Glomerular visceral epithelial cell (primary cell): ENCODE data around the gene INPP4B.
"Not testable (repeated sequence)": the region's sequence is repeated elsewhere in the genome, so short reads cannot be mapped to it uniquely, and the experiment has no call there.

Experiments
- DNase-seq: peaks from one replicate; pipeline ENCODE4 v3.0.0-alpha.2; 2016; ENCODE audit errors: extremely low spot score

The INPP4B gene

DNA sequence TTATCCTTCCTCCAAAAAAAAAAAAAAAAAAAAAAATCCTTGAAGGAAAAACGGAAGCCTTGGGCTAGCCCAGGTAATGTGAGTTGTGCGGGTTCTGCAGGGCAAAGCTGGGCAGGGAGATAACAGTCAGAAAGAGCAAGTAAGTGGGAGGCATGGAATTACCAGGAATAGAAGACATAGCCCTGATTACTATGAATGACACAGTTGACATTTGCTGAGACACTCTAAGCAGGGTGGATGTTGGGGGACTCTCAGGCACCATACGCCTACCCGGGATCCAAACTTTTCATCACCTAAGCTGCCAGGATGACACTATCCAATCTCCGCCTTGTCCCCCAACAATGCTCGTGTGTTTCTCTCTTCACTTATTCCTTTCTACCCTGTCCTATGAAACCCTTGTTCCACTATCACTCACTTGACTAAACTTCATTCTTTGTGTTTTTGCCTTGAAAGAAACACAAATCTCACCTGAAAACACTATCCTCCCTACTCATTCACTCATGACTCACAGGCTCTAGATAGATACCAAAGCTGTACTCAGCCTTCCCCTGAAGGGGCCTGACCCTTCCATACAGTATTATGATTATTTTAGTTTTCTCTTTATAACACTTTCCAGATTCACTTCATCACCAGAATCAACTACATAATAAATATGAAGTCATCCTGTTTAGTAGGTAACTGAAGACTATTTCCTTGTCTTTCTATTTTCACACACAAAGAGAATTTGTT lies 158.4 kb downstream of the INPP4B start:
- DNase-seq = no peak

DNA sequence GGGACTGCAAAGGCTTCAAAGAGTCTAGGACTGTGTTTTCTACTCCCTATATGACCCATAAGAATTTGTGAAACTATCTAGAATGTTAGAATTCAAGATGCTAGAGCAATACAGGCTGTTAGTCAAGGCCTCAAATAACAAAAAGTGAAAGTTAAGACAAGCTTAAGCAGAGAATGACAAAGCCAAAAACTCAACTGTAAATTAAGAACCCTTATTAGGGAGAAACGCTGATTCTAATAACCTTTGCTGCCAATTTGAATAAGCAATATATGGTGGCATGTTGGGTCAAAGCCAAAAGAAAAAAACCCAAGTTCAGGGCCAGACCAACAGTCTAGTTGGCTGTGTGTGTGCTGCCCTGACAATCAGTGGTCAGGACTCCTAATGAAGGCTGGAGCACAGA lies 160.0 kb downstream of the INPP4B start:
- DNase-seq = no peak

DNA sequence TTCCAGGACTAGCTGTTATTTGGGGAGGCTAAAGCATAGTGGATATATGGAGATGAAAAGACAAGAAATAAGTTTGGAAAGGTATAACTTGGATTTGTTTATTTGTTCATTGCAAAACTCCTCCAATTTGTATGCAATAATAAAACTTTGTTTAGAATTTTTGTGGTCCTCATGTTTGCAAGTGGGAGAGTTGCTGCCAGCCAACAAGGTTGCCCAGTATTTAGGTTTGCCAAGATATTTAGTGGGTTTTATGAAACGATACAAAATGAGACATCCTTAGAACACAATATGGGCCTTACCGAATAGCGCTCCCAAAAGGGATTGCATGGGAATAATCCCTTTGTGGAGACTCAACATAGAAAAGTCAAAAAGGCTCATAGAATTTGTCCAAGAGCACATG lies 162.1 kb downstream of the INPP4B start:
- no peak for DNase-seq

DNA sequence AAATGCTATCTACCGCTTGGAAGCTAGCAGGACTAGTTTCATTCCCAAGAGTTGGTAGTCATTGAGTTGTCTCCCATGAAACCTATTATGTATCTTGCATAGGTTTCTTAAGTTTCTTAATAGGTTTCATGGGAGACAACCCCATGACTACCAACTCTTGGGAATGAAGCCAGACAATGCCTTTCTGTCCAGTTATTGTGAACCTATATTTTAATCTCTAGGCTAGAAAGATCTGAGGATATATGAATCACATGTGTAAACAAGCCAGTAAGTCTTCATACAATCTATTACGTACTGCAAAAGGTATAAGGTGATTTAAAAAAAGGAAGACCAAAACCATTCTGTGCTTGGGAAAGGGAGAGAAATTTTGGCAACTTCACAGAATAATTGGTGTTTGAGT lies 162.6 kb downstream of the INPP4B start:
- no peak for DNase-seq

DNA sequence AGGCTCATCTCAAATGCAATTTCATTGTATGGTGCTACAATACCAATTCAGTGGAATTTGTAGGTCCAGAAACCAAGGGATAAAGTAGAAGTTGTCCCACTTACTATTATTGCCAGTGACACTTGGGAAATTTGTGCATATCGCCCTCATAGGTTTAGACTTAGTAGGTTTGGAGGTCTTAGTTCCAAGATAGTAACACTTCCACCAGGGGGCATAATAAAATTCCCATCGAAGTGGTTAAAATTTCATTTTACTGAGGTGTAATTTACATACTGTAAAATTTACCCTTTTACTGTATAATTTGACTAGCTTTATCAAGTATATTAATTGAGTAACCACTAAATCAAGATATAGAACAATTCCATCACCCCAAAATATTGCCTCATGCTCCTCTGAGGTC lies 174.6 kb downstream of the INPP4B start:
- DNase-seq = no peak

DNA sequence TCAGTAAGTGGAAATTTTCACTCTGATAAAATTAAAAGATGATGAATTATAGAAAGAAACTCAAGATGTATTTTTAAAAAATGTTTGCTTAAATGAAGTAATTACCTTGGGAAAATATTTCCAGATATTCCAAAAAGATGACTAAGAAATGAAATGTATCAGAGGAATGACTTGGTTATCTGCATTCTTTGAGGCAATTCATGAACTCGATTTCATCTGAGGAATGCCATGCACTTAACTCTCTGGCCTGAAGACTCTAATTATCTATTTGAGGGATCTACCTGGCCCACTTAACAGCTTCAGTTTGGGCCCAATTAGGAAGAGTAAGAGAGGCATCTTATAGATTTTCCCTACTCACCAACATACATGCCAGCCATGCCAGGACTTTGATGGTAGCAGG lies 182.3 kb downstream of the INPP4B start:
- no peak for DNase-seq

DNA sequence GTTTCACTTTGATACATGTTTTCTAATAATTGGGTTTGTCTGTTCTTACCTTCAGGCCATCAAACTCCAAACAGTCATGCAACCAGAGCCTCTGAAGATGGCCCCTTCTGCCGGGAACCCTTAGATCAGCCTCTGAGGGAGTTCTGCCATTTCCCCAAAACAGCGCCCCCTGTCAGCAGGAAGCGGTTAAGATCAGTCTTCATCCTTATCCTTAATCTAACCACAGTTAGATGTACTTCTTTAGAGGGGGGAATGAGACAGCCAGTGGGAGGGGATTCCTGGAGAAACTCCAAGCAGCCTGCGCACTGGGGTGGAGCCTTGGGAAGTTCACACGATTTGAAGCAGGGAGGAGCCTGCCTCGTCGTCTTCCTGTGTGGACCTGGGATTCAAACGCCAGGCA lies 185.4 kb downstream of the INPP4B start:
- DNase-seq = no peak

DNA sequence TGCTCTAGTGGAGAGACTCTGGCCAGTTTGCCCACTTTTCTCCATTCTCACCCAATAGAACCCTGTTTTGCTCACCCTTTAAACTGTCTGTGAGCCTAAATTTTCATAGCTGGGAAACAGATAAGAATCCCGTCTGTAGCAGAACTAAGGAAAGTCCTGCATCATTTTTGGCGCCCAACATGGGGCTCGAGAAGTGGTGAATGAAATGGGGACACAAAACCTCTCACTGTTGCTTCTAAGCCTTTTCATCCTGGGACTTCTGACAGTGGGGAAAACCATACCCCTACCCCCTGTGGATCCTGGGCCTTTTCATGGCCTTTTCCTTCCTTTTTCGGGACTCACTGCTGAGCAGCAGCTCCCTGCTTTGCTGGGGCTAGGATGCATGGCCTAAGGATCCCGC lies 189.9 kb downstream of the INPP4B start:
- no peak for DNase-seq

DNA sequence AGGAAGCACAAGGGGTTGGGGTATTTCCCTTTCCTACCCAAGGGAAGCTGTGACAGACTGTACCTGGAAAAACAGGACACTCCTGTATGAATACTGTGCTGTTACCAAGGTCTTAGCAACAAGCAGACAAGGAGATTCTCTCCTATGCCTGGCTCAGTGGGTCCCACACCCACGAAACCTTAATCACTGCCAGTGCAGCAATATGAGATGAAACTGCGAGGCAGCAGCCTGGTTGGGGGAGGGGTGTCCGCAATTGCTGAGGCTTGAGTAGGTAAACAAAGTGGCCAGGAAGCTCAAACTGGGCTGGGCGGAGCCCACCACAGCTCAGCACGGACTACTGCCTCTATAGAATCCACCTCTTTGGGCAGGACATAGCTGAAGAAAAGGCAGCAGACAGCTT lies 197.7 kb downstream of the INPP4B start:
- DNase-seq = no peak

DNA sequence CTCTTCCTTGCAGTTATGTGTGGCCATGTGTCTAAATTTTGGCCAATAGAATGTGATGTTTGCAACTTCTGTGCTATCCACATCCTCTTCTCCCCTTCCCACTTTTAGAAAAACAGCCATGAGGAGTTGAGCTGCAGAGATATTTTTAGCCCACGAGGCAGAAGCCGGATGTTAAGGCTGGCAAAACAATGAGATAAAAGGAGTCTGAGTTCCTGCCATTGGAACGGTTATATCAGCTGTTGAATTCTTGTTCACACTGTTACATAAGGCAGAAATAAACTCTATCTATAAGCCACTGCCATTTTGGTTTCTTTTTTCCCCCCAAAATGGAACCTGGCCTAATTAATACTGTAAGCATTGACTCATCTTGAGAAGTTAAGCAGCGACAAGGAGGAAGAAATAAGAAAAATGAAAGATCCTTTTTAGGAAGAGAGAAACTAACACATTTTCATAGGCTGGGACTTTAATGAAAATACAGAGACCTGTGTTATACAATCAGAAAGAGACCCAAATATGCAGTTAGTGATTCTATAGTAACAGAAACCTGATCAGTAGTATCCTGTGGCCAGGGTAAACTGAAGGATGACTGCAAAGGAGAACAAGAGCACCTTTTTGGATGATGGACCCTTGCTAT lies 200.5 kb downstream of the INPP4B start:
- no peak for DNase-seq

DNA sequence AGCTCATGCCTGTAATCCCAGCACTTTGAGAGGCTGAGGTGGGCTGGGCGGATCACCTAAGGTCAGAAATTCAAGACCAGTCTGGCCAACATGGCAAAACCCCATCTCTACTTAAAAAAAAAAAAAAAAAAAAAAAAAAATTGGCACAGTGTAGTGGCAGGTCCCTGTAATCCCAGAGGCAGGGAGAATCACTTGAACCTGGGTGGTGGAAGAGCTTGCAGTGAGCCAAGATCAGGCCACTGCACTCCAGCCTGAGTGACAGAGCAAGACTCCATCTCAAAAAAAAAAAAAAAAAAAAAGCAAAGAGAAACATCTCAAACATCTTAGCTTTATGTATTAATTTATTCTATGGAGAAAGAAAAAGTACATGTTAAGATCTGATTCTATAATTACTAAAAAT lies 201.5 kb downstream of the INPP4B start:
- not testable (repeated sequence) for DNase-seq

DNA sequence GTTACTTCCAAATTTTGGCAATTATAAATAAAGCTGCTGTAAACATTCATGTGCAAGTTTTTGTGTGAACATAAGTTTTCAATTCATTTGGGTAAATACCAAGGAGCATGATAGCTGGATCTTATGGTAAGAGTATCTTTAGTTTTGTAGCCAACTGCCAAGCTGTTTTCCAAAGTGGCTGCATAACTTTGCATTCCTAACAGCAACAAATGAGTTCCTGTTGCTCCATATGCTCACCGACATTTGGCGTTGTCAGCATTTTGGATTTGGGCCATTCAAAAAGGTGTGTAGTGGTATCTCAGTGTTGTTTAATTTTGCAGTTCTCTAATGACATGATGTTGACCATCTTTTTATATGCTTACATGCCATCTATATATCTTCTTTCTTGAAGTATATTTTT lies 208.5 kb downstream of the INPP4B start:
- no peak for DNase-seq

DNA sequence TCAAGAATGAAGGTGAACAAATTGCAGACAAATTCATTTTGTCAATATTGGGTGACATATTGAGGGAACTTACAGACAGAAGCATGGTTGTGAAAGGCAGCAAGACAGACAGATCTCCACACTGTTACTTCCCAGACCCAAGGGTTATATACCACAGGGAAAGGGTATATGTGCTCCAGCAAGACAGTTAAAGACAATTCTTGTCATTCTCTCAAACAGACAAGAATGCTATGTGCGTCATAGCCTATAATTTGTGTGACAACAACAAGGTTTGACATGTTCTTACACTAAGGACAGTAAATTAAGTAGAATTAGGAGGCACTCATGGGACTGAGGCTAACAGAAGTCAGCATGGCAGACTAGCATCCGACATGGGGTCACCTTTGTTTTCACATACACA lies 214.3 kb downstream of the INPP4B start:
- no peak for DNase-seq

DNA sequence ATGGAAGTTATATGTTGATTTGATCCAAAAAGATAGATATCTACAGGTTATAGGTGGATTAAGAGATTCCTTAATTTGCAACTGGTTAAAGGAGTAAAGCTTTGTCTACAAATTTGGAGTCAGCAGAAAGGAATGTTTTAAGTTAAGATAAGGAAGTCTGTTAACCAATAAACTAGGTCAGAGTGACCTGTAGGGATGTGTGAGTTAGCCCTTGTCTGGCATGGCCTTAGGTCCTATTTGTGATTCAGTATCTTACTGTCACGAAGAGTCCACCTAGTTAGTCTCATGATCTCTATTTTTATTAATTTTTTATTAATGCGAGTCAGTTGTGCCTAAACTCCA lies 230.8 kb downstream of the INPP4B start:
- DNase-seq = peak; percentile 40

DNA sequence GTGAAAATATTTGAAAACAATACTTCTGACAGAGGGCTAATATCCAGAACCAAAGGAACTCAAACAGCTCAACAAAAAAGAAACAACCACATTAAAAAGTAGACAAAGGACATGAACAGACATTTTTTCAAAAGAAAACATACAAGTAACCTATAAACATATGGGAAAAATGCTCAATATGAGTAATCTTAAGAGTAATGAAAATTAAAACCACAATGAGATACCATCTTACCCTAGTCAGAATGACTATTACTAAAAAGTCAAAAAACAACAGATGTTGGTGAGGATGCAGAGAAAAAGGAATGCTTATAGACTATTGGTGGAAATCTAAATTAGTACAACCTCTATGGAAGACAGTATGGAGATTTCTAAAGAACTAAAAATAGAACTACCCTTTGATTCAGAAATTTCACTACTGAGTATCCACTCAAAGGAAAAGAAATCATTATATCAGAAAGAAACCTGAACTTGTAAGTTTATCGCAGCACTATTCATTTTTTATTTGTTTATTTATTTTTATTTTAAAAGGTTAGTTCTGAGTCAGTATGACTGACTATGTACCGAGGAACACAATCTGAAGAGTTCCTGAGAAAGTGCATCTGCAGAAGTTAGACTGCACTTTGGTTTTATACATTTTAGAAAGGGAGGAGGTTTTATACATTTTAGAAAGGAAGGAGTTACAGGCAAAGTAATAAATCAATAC lies 231.3 kb downstream of the INPP4B start:
- DNase-seq = no peak

DNA sequence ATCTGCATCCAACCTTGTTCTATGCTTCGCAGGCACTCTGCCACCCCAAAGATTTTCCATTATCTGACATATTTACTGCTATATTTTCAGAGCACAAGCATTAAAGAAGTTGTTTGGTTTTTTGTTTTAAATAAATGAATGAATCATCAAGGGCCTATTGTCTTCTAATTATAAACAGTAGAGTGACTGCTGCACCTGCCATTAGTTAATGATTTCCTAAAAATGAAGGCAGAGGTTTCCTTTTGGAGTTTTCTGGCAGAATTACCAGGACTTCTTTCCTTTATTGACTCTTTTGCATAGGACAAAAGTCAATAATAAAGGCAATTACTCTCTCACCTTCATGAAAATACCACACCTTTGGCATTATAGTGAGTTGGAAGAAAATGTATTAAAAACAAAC lies 238.1 kb downstream of the INPP4B start:
- DNase-seq = no peak

DNA sequence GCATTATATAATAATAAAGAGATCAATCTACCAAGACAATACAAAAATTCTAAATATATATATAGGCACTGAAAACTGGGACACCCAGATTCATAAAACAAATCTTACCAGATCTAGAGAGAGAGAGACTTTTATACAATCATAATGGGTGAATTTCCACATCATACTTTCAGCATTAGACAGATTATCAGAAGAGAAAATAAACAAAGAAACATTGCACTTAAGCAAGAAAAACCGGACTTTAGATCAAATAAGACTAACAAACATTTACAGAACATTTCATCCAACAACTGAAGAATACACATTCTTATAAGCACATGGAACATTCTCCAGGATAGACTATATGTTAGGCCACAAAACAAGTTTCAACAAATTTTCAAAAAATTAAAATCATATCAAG lies 245.1 kb downstream of the INPP4B start:
- DNase-seq = no peak

DNA sequence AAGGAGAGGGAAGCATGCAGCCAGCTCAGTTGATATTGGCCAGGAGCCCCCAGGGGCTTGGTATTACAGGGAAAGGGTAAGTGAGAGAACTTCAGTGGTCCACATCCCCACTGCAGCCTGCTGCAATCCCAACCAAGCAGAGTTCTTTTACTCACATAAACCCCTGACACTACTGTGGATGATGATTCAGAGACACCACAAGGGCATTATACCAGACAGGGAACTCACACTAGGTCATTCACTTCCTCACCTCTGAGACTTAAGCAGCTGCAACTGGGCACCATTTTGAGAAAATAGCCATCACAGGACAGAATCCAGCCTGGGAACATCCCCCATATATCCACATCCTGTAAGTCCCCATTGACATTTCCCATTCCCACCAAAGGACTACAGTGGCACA lies 248.0 kb downstream of the INPP4B start:
- no peak for DNase-seq

DNA sequence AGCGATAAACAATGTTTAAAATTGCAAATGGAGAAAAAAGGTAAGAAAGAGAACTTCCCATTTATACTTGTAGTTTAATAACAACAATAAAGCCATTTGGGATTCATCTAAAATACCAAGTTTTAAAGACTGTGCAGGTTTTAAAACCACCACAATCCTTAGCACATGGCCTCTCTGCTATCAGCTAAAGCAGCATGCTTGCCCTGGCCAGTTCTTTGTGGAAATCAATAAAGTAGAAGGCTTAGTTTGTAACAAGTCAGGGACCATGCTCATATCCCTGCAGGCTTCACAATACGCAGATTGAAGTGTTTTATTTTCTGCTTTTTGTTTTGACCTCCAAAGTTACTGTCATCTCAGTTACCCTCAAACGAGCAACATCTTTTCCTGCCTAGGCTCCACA lies 249.5 kb downstream of the INPP4B start:
- no peak for DNase-seq

DNA sequence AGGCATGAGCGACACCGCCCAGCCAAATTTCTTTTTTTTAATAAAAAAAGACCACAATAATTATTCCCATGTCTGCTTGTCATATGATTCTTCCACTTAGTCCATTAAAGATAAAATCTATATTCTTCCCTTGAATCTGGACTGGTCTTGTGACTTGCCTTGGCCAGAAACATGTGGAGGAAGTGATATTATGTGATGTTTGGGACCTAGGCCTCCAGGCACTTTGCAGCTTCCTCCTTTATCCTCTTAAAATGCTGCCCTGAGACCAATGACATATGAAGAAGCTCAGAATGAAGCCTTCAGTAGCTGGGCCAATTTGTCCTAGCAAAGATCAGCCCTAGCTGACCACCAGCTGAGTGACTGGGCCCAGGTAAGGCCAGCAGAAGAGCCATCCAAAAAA lies 250.0 kb downstream of the INPP4B start:
- no peak for DNase-seq

DNA sequence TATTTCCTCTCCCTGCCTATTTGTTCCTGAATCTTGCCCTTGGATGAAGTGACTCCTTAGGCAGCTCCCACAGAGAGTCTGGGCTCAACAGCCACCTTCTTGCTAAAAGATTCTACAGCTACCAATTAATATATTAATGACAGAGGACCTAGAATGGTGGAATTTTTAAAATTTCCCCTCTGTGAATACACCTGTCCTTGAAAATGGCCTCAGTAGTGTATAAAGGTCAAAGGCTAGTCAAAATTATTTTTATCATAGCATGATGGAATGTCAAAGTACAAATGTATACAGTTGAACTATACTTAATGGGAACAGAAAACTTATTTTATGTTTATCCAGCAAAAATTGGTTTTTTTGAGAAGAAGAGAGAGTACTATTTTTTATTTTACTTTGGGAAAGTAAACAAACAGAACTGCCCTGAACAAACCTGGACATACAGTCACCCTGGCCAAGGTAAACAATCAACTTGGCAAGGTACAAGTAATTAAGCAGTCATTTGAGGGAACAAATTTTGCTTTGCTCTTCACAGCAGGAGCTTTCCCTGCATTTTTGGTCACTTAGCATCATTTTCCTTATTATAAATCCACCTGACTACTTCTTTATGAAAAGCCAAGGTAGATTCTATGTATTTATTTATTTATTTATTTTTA lies 250.8 kb downstream of the INPP4B start:
- DNase-seq = no peak

DNA sequence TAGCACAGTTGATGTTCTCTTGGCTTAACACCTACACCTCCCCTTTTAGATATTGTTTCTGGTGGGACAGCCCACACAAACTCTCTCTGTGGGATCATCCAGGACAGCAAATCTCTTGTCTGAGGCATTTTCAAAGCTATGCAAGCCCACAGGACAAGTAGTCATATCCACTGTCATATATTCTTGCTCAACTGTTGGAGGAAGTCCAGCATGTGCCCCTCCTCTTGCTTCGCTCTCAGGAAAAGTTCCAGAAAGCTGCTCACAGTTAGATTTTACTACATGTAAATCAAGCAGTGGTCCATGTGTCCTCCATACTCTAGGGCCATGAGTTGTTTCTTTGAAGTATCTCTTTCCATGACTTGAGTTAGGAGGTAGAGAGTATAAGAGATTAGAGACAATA lies 260.7 kb downstream of the INPP4B start:
- no peak for DNase-seq

DNA sequence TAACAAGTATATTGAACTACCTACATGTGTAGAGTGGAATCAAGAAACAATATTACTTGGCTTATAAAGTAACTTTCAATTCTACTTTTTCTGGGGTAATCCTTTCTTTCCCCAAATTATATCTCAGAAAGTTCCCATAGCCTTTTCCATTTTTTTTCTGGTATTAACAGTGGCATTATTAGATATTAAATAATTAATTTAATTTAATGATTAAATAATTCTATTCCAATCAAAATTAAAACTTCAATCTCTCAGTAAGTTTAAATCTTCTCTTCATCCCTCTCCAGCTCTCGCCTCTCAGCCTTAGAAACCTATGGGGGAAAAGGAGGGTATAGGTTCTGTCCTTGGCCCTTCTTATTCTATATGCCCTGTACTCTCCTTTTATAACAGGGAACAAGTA lies 262.4 kb downstream of the INPP4B start:
- DNase-seq = no peak
